ENCODE results near the gene DSPP. TPM values are rescaled to one million over a fixed set of nuclear protein-coding genes. Genes with fewer than 3 reads are reported as not detected.

DSPP gene
- total RNA-seq, 4 donors from 2014 or later: not detected

GRCh38 chr4:87644286-87644685 is 36.0 kb downstream of the DSPP start:
- Histone ChIP-seq H3K4me1 (no peaks in the 10 kb centered on the region), H3K4me3 (no peak overlapping the region), H3K36me3 (no peaks in the 10 kb centered on the region), H3K9me3 (peaks cover 0 to 4% (median 0%) of the 10 kb centered on the region in 4 donors), H3K27ac (no peak overlapping the region), H3K27me3 (no peaks in the 10 kb centered on the region)
- WGBS, 2 donors: 93 to 99% methylated on average over 6 of the region's 6 CpGs
- no peak for DNase-seq (ENCODE audit: low spot score in 2 of 2)
- TF ChIP-seq POLR2A (IDR thresholded peaks at IDR 0.05) (no peak), CTCF (IDR thresholded peaks at IDR 0.05) (no peak), EP300 (IDR thresholded peaks at IDR 0.05) (no peak)

GRCh38 chr4:87649980-87650379 is 41.7 kb downstream of the DSPP start, which contains the start of gene DMP1:
DMP1 (plus strand) TSS chr4:87650280; CDS start chr4:87656493, 6,213 bp downstream.
- WGBS, 2 donors: 71 to 91% methylated on average over 3 of the region's 3 CpGs
- no peaks in the 10 kb centered on the region for H3K4me1 ChIP-seq
- H3K4me3 ChIP-seq: no peak within 1 kb of the TSS
- no peak for DNase-seq (ENCODE audit: low spot score in 2 of 2)
- no peaks in the 10 kb centered on the region for H3K9me3 ChIP-seq
- no peaks in the 10 kb centered on the region for H3K27me3 ChIP-seq
- TF ChIP-seq POLR2A (IDR thresholded peaks at IDR 0.05): no peak
- TF ChIP-seq EP300 (IDR thresholded peaks at IDR 0.05): no peak
- TF ChIP-seq CTCF (IDR thresholded peaks at IDR 0.05): no peak
- H3K36me3 ChIP-seq: no peaks in the 10 kb centered on the region
- H3K27ac ChIP-seq: no peak within 1 kb of the TSS

- WGBS, 2 donors: 80 to 85% methylated on average over 2 of the region's 2 CpGs
- Histone ChIP-seq H3K4me3 (no peak overlapping the region), H3K27ac (no peak overlapping the region), H3K36me3 (no peaks in the 10 kb centered on the region), H3K9me3 (no peaks in the 10 kb centered on the region), H3K27me3 (no peaks in the 10 kb centered on the region), H3K4me1 (no peaks in the 10 kb centered on the region)
- DNase-seq (ENCODE audit: low spot score in 2 of 2): no peak
- TF ChIP-seq EP300 (IDR thresholded peaks at IDR 0.05): no peak
- TF ChIP-seq CTCF (IDR thresholded peaks at IDR 0.05): no peak
- no peak for TF ChIP-seq POLR2A (IDR thresholded peaks at IDR 0.05)
Observed at GRCh38 chr4:87650938-87651337, 42.6 kb downstream of the DSPP start.

- WGBS, 2 donors: 82 to 89% methylated on average over 3 of the region's 3 CpGs
- Histone ChIP-seq H3K9me3 (no peaks in the 10 kb centered on the region), H3K27ac (no peak overlapping the region), H3K4me3 (no peak overlapping the region), H3K36me3 (no peaks in the 10 kb centered on the region), H3K27me3 (no peaks in the 10 kb centered on the region), H3K4me1 (no peaks in the 10 kb centered on the region)
- DNase-seq (ENCODE audit: low spot score in 2 of 2): no peak
- TF ChIP-seq EP300 (IDR thresholded peaks at IDR 0.05): no peak
- no peak for TF ChIP-seq CTCF (IDR thresholded peaks at IDR 0.05)
Observed at GRCh38 chr4:87651941-87652340, 43.6 kb downstream of the DSPP start.

GRCh38 chr4:87654487-87655044 is 46.2 kb downstream of the DSPP start:
- Histone ChIP-seq H3K9me3 (no peaks in the 10 kb centered on the region), H3K36me3 (no peaks in the 10 kb centered on the region), H3K27me3 (no peaks in the 10 kb centered on the region), H3K27ac (no peak overlapping the region), H3K4me3 (no peak overlapping the region), H3K4me1 (peaks cover 0 to 6% (median 2%) of the 10 kb centered on the region in 4 donors)
- TF ChIP-seq POLR2A (IDR thresholded peaks at IDR 0.05): no peak
- no peak for TF ChIP-seq CTCF (IDR thresholded peaks at IDR 0.05)
- TF ChIP-seq EP300 (IDR thresholded peaks at IDR 0.05): no peak
- 52 to 65% methylated on average over 1 of the region's 1 CpG for whole genome bisulfite sequencing, 2 donors
- DNase-seq (ENCODE audit: low spot score in 2 of 2): no peak

Measured in tibial nerve (tissue), 4 donors.